DND-41 (cell line): ENCODE measurements around the gene MARVELD3.

Experiments
- EZH2 ChIP-seq: IDR thresholded peaks from 3 replicates; pipeline ENCODE4 v1.6.1; 2012; ENCODE audit warnings: borderline replicate concordance, low read depth, mild to moderate bottlenecking, moderate library complexity, low read length, inconsistent platforms; ENCODE audit not compliant: severe bottlenecking
- TF ChIP-seq, protein P1 (sequence below): IDR thresholded peaks from 2 replicates; pipeline ENCODE4 v1.5.1; 2012; ENCODE audit warnings: borderline replicate concordance, low read length, moderate library complexity, mild to moderate bottlenecking; ENCODE audit not compliant: poor library complexity, severe bottlenecking; ENCODE audit errors: extremely low read depth

GRCh38 chr16:71610936-71611871, 14.8 kb upstream of the MARVELD3 start:
- TF ChIP-seq, protein P1, sequence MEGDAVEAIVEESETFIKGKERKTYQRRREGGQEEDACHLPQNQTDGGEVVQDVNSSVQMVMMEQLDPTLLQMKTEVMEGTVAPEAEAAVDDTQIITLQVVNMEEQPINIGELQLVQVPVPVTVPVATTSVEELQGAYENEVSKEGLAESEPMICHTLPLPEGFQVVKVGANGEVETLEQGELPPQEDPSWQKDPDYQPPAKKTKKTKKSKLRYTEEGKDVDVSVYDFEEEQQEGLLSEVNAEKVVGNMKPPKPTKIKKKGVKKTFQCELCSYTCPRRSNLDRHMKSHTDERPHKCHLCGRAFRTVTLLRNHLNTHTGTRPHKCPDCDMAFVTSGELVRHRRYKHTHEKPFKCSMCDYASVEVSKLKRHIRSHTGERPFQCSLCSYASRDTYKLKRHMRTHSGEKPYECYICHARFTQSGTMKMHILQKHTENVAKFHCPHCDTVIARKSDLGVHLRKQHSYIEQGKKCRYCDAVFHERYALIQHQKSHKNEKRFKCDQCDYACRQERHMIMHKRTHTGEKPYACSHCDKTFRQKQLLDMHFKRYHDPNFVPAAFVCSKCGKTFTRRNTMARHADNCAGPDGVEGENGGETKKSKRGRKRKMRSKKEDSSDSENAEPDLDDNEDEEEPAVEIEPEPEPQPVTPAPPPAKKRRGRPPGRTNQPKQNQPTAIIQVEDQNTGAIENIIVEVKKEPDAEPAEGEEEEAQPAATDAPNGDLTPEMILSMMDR: peak; percentile 95
- TF ChIP-seq EZH2: no peak
